Activated B cell treated with CpG ODN at 0.5 μM for 24 hours (primary cell): Measurements from ENCODE around the gene KDM8. TPM values are rescaled to one million over a fixed set of nuclear protein-coding genes. Genes with fewer than 3 reads are reported as not detected.

Experiments used
- ATAC-seq: fragments of 200-7000 bp; cut with Tn5 transposase; one replicate; pipeline ENCODE4 v1.10.0; 2021; ENCODE audit warnings: low read depth, mild to moderate bottlenecking, moderate library complexity
- CTCF ChIA-PET: fragments of 350-600 bp; sonication (Branson Sonifier 250); formaldehyde crosslinking; loops from one replicate; lab custom pipeline; 2021; ENCODE audit warnings: antibody characterized with exemption; lab: Charles Lee
- POLR2A ChIA-PET: fragments of 350-600 bp; sonication (Branson Sonifier 250); formaldehyde crosslinking; loops from one replicate; lab custom pipeline; 2021; ENCODE audit warnings: antibody characterized with exemption; lab: Charles Lee
- DNase-seq: peaks from one replicate; pipeline ENCODE4 v3.0.0; 2022
- H3K27ac Mint-ChIP-seq: one replicate; pipeline ENCODE4 v1.8.0; 2020; ENCODE audit warnings: mixed read lengths
- H3K27me3 Mint-ChIP-seq: one replicate; pipeline ENCODE4 v1.8.0; 2021; ENCODE audit warnings: mixed read lengths
- H3K36me3 Mint-ChIP-seq: one replicate; pipeline ENCODE4 v1.8.0; 2021; ENCODE audit warnings: low read depth, mixed read lengths
- H3K4me1 Mint-ChIP-seq: one replicate; pipeline ENCODE4 v1.8.0; 2021; ENCODE audit warnings: mixed read lengths
- H3K4me3 Mint-ChIP-seq: one replicate; pipeline ENCODE4 v1.8.0; 2020; ENCODE audit warnings: mild to moderate bottlenecking, mixed read lengths
- H3K9me3 Mint-ChIP-seq: one replicate; pipeline ENCODE4 v1.8.0; 2020; ENCODE audit warnings: mixed read lengths
- CTCF ChIP-seq: fragments of 200-600 bp; IDR thresholded peaks from one replicate; pipeline ENCODE4 v1.8.0; 2022; ENCODE audit warnings: antibody characterized with exemption, mild to moderate bottlenecking
- intact Hi-C: fragments of 100-400 bp; cut with micrococcal nuclease; formaldehyde crosslinking; loops from one replicate; pipeline ENCODE4 v1.15.1; 2024
- total RNA-seq: library from RNA; stranded (reverse); gene quantifications from 2 replicates; pipeline ENCODE4 v1.2.3, GENCODE V29; 2022

Gene KDM8
- total RNA-seq, 1 donor from 2014 or later, result 17.9 TPM

GRCh38 chr16:27228045-27228444, 24.7 kb downstream of the KDM8 start:
- H3K4me1 Mint-ChIP-seq, result peaks cover 66% of the 10 kb centered on the region
- ChIA-PET POLR2A (interaction anchor here (0.5 to 3.6 kb wide), 2 partner anchors 24 to 213 kb away, joined by 4 to 18 read pairs; partner anchors contain the start of gene KDM8), CTCF (interaction anchor here (1.3 kb wide), 1 partner anchor 140 kb away, joined by 5 read pairs; no protein-coding TSS in a partner anchor)
- H3K27ac Mint-ChIP-seq, result no peak overlapping the region
- H3K4me3 Mint-ChIP-seq, result no peak overlapping the region
- H3K9me3 Mint-ChIP-seq, result no peaks in the 10 kb centered on the region
- intact Hi-C loops, result no loop called here
- H3K27me3 Mint-ChIP-seq, result no peaks in the 10 kb centered on the region
- peaks cover 43% of the 10 kb centered on the region for H3K36me3 Mint-ChIP-seq
- no peak for ATAC-seq
- no peak for DNase-seq
- no peak for TF ChIP-seq CTCF

- peak overlapping the region; percentile 64 for H3K27ac Mint-ChIP-seq
- intact Hi-C loops, result no loop called here
- ChIA-PET POLR2A (interaction anchor here (0.5 to 11.1 kb wide), 6 partner anchors 25 to 212 kb away, joined by 3 to 96 read pairs (median 4); partner anchors contain the start of gene KDM8), CTCF (interaction anchor here (0.6 to 3.5 kb wide), 7 partner anchors 25 to 231 kb away, joined by 3 to 21 read pairs (median 4); no protein-coding TSS in a partner anchor)
- H3K9me3 Mint-ChIP-seq, result no peaks in the 10 kb centered on the region
- peaks cover 41% of the 10 kb centered on the region for H3K36me3 Mint-ChIP-seq
- no peak for TF ChIP-seq CTCF
- no peaks in the 10 kb centered on the region for H3K27me3 Mint-ChIP-seq
- peaks cover 74% of the 10 kb centered on the region for H3K4me1 Mint-ChIP-seq
- peak overlapping the region; percentile 62 for H3K4me3 Mint-ChIP-seq
- DNase-seq (no peak), ATAC-seq (no peak)
Observed at GRCh38 chr16:27228621-27229501, 25.5 kb downstream of the KDM8 start.

GRCh38 chr16:27229891-27230470, 26.7 kb downstream of the KDM8 start:
- ATAC-seq (no peak), DNase-seq (no peak)
- ChIA-PET POLR2A (interaction anchor here (0.5 to 11.1 kb wide), 12 partner anchors 24 to 223 kb away, joined by 3 to 96 read pairs (median 6); partner anchors contain the start of gene KDM8), CTCF (interaction anchor here (0.8 to 3.5 kb wide), 12 partner anchors 13 to 230 kb away, joined by 3 to 21 read pairs (median 4); no protein-coding TSS in a partner anchor)
- Mint-ChIP-seq H3K4me3 (no peak overlapping the region), H3K27ac (peak overlapping the region; percentile 24), H3K36me3 (peaks cover 37% of the 10 kb centered on the region), H3K27me3 (no peaks in the 10 kb centered on the region), H3K9me3 (no peaks in the 10 kb centered on the region), H3K4me1 (peaks cover 86% of the 10 kb centered on the region)
- no peak for TF ChIP-seq CTCF
- intact Hi-C loops, result no loop called here

GRCh38 chr16:27230562-27231001, 27.3 kb downstream of the KDM8 start:
- TF ChIP-seq CTCF, result no peak
- H3K9me3 Mint-ChIP-seq, result no peaks in the 10 kb centered on the region
- ATAC-seq (peak; percentile 40), DNase-seq (peak; percentile 41)
- H3K36me3 Mint-ChIP-seq, result peaks cover 40% of the 10 kb centered on the region
- peak overlapping the region; percentile 56 for H3K4me3 Mint-ChIP-seq
- H3K4me1 Mint-ChIP-seq, result peaks cover 91% of the 10 kb centered on the region
- CTCF ChIA-PET, result interaction anchor here (0.6 to 3.5 kb wide), 12 partner anchors 12 to 176 kb away, joined by 3 to 21 read pairs (median 3); no protein-coding TSS in a partner anchor
- intact Hi-C loops, result no loop called here
- POLR2A ChIA-PET, result interaction anchor here (0.6 to 11.1 kb wide), 14 partner anchors 24 to 222 kb away, joined by 3 to 96 read pairs (median 6); partner anchors contain the start of gene KDM8
- H3K27me3 Mint-ChIP-seq, result no peaks in the 10 kb centered on the region
- H3K27ac Mint-ChIP-seq, result peak overlapping the region; percentile 24
